H4 (cell line): ENCODE measurements around the gene ZNF444. TPM values are rescaled to one million over a fixed set of nuclear protein-coding genes. Genes with fewer than 3 reads are reported as not detected.
"Not testable (repeated sequence)": the region's sequence is repeated elsewhere in the genome, so short reads cannot be mapped to it uniquely, and the experiment has no call there.

ENCODE experiments used
- DNase-seq: peaks from one replicate; pipeline ENCODE4 v3.0.0-alpha.2; 2015; ENCODE audit warnings: low spot score
- total RNA-seq: library from RNA; depleted of rRNA; stranded (reverse); fragments of >200 nt; shearing (Covaris generic); gene quantifications from 2 replicates; pipeline ENCODE4 v1.2.3, GENCODE V29; 2014

Gene ZNF444
- total RNA-seq, 1 experiment from 2014 or later = 9.4 TPM

GRCh38 chr19:56144831-56145230 lies 3.7 kb downstream of the ZNF444 start:
- no peak for DNase-seq

DNA sequence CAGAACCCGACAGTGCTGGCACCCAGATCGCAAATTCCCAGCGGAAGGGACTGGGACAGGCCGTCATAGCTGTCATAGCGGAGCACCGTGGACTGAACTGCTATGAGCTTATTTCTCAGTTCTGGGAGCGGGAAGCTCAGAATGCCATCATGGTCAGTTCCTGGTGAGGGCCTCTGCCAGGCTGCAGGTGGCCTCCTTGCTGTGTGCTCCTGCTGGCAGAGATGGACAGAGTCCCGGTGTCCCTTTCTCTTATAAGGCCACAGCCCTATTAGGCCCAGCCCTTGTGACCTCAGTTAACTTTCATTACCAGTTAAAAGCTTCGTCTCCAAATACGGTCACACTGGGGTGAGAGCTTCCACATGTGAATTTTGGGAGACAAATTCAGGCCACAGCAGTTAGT lies 4.6 kb downstream of the ZNF444 start:
- DNase-seq = no peak

GRCh38 chr19:56146904-56147303 lies 5.8 kb downstream of the ZNF444 start:
- no peak for DNase-seq

- DNase-seq = no peak
Observed at GRCh38 chr19:56147307-56147706, 6.2 kb downstream of the ZNF444 start.

DNA sequence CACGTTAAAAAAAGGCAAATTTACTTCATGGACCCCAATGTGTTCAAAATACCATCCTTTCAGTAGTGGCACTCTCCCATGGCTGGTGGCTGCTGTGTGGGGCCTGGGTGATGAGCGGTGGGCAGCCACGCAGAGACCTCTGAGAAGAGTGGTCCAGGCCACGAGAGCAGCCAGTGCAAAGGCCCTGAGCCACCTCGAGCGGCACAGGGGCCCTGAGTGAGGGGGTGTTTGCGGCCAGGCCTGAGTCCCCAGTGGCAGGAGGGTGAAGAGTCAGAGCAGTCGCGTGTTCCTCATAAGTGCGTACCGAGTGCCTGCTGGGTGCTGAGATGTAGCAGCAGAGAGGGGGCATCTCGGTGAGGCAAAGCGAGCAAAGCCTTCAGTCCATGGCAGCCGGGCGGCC lies 7.0 kb downstream of the ZNF444 start:
- no peak for DNase-seq

DNA sequence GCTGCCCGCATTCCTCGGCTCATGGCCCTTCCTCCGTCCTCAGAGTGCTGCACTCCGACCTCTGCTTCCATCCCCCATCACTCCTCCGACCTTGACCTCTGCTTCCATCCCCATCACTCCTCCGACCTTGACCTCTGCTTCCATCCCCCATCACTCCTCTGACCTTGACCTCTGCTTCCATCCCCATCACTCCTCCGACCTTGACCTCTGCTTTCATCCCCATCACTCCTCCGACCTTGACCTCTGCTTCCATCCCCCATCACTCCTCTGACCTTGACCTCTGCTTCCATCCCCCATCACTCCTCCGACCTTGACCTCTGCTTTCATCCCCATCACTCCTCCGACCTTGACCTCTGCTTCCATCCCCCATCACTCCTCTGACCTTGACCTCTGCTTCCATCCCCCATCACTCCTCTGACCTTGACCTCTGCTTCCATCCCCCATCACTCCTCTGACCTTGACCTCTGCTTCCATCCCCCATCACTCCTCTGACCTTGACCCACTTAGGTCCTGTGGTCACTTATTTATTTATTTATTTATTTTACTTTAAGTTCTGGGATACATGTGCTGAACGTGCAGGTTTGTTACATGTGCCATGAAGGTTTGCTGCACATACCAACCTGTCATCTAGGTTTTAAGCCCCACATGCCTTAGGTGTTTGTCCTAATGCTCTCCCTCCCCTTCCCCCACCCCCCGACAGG lies 8.0 kb downstream of the ZNF444 start:
- DNase-seq = not testable (repeated sequence)

GRCh38 chr19:56149656-56150038 lies 8.6 kb downstream of the ZNF444 start:
- no peak for DNase-seq

GRCh38 chr19:56150358-56150757 lies 9.3 kb downstream of the ZNF444 start:
- DNase-seq = no peak

DNA sequence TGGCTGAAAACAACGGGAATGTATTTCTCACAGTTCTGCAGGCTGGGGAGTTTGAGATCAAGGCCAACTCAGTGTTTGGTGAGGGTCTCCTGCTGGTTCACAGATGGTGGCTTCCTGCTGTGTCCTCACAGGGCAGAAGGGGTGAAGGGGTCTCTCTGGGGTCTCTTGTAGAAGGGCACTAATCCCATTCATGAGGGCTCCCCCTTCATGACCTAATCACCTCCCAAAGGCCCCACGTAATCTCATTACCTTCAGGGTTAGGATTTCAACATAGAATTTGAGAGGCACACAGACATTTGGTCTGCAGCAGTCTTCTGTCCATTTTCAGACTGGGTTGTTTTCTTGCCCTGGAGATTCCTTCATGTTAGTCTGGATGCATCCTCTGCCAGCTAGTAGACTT lies 11.6 kb downstream of the ZNF444 start:
- no peak for DNase-seq

DNA sequence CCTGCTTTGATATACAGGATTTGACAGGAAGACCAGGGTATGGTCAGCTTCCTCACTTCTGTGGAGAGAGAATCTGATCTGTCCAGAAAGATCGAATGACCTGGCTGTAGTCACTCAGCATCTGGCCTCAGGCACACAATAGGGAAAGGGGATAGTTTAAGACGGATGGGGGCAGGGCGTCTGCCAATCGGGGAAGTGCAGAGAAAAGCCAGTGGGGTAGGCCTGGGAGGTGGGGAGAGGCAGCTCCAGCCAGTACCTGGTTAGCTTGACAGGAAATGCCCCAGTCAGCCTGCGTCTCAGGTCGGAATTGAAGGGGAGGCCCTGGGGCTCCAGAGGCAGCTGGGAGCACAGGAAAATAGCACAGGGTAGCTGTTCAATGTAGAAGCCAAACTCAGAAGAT lies 12.4 kb downstream of the ZNF444 start:
- no peak for DNase-seq

- no peak for DNase-seq
Observed at GRCh38 chr19:56155124-56155687, 14.1 kb downstream of the ZNF444 start.

- no peak for DNase-seq
Observed at GRCh38 chr19:56156768-56157167, 15.7 kb downstream of the ZNF444 start.

DNA sequence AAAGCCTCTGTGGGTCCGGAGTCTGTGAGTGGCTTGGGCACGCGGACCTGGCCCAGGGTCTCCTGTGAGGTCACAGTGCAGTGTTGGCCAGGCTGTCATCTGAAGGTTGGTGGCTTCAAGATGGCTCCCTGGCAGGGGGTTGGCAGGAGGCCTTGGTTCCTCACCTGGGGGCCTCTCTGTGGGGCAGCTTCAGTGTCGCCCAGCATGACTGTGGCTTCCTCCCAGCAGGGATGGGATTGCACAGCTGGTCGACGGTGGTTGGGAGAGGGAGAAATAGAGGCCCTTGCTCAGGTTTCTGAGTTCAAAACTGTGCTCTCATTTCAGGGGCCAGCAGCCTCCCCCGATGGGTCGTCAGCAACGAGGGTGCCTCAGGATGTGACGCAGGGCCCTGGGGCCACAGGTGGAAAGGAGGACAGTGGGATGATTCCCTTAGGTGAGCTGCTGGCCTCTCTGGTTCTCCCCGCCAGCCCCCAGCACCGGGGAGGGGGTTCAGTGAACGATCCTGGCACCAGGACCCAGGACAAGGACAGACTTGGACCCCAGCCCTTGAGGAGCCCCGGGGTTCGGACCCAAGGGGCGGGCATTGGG lies 17.2 kb downstream of the ZNF444 start:
- DNase-seq = no peak

- DNase-seq = no peak
Observed at GRCh38 chr19:56159009-56159559, 18.0 kb downstream of the ZNF444 start.

GRCh38 chr19:56159622-56160271 lies 18.7 kb downstream of the ZNF444 start:
- no peak for DNase-seq

GRCh38 chr19:56161534-56161933 lies 20.4 kb downstream of the ZNF444 start:
- no peak for DNase-seq

DNA sequence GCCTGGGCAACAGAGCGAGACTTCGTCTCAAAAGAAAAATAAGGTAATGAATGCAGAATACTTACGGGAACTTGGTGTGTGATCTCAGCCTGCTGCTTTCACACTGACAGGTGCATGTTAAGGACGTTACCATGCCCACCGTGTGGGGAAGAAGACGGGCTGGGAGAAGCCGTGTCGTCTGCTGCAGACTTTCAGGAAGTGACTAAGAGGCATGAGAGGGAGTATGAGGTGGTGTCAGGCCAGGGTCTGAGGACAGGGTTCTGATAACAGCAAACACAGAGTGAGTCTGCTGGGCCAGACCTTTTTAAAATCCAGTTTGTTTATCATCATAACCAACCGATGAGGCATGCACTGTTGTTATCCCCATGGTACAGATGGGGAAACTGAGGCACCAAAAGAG lies 21.2 kb downstream of the ZNF444 start:
- DNase-seq = no peak

- DNase-seq = no peak
Observed at GRCh38 chr19:56163097-56163496, 22.0 kb downstream of the ZNF444 start.

DNA sequence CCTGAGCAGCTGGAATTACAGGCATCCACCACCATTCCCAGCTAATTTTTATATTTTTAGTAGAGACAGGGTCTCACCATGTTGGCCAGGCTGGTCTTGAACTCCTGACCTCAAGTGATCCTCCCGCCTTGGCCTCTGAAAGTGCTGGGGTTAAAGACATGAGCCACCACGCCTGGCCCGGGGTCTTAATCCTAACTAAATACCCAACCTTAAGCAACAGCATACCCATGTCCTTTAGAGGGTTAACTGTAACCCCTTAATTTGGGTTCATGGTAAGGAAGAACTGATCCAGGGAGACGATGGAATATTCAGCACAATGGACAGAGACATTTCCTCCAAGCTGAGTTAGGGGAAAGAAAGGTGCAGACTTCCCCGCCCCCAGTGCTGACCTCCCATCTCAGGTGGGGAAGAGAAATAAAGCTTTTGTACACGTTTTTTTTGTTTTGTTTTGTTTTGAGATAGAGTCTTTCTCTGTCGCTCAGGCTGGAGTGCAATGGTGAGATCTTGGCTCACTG lies 26.0 kb downstream of the ZNF444 start:
- no peak for DNase-seq

DNA sequence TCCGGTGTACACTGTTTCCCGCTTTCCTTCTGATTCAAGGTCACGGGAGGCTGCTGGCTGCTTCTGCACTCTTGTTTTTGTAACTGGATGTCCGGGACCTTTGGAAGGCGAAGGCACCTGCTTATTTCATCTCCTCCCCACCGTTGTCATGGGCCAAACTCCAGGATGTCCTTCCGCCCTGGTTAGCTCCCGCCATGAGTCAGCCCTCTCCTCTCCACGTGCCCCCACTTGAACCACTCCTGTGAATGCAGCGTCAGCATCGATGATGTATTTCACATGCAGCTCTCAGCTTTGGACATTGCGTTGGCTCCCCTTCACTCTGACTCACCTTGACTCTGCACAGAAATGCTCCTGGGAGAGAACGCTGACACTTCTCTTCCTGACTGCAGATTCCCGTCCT lies 29.2 kb downstream of the ZNF444 start:
- DNase-seq = peak; percentile 74

GRCh38 chr19:56174086-56174485 lies 33.0 kb downstream of the ZNF444 start:
- no peak for DNase-seq

- no peak for DNase-seq
Observed at GRCh38 chr19:56174550-56174949, 33.5 kb downstream of the ZNF444 start.
